GM12865 (cell line): ENCODE data around the gene BOK.

ENCODE experiments used
- DNase-seq: peaks from one replicate; pipeline ENCODE4 v3.0.0; 2010; ENCODE audit warnings: low read depth
- H3K4me3 ChIP-seq: 2 replicates; pipeline ENCODE4 v1.5.1; 2011; ENCODE audit warnings: mild to moderate bottlenecking, low read depth, low read length, control low read depth
- TF ChIP-seq, protein P1 (sequence below): IDR thresholded peaks from 2 replicates; pipeline ENCODE4 v1.5.1; 2011; ENCODE audit warnings: low read length, control low read depth, low read depth, inconsistent platforms; ENCODE audit not compliant: insufficient read depth; ENCODE audit errors: missing control alignments

BOK gene

GRCh38 chr2:241558532-241559322, at the start of gene BOK:
Gene BOK (plus strand): TSS chr2:241558745. CDS start chr2:241559484, 739 bp downstream.
- H3K4me3 ChIP-seq = peak within 1 kb of the TSS; percentile 58
- DNase-seq = no peak

DNA sequence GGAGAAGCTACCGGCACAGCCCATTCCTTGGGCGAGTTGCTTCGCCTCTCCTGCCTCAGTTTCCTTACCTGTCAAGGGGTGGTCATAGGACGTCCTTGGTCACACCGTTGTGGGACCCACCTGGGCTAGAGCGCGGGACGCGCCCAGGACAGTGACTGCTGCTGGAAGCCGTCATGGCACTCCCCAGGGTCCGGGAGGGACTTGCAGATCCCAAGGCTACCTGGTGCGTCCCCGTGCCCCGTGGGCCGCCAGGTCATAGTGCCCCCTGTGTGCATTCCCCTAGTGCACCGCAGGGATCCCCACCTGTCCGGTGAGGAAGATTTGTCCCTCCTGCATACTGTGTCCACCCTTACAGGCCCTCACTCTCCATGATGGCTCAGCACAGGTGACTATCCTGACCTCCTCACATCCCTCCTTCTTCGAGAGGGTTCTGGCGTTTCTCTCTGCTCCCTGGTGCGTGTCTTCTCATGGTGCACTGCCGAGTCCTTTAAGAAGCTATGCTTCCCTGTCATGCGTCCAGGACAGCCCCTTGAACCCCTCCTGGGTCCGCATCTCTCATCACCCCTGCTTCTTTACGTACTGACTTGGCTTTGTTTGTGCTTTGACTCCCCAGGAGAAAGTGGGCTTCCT, 49.3 kb upstream of the BOK start:
- no peak for DNase-seq
- TF ChIP-seq, protein P1, sequence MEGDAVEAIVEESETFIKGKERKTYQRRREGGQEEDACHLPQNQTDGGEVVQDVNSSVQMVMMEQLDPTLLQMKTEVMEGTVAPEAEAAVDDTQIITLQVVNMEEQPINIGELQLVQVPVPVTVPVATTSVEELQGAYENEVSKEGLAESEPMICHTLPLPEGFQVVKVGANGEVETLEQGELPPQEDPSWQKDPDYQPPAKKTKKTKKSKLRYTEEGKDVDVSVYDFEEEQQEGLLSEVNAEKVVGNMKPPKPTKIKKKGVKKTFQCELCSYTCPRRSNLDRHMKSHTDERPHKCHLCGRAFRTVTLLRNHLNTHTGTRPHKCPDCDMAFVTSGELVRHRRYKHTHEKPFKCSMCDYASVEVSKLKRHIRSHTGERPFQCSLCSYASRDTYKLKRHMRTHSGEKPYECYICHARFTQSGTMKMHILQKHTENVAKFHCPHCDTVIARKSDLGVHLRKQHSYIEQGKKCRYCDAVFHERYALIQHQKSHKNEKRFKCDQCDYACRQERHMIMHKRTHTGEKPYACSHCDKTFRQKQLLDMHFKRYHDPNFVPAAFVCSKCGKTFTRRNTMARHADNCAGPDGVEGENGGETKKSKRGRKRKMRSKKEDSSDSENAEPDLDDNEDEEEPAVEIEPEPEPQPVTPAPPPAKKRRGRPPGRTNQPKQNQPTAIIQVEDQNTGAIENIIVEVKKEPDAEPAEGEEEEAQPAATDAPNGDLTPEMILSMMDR = no peak
- H3K4me3 ChIP-seq = peak overlapping the region; percentile 85

More at GRCh38 chr2:241558532-241559322, at the start of gene BOK:
- TF ChIP-seq, protein P1 = no peak

- no peak overlapping the region for H3K4me3 ChIP-seq
- DNase-seq = no peak
- TF ChIP-seq, protein P1 = no peak
These were observed 47.3 kb upstream of the BOK start for GRCh38 chr2:241511091-241511741.

GRCh38 chr2:241514553-241514952, 44.0 kb upstream of the BOK start:
- TF ChIP-seq, protein P1 = no peak
- DNase-seq = no peak
- H3K4me3 ChIP-seq = no peak overlapping the region

DNA sequence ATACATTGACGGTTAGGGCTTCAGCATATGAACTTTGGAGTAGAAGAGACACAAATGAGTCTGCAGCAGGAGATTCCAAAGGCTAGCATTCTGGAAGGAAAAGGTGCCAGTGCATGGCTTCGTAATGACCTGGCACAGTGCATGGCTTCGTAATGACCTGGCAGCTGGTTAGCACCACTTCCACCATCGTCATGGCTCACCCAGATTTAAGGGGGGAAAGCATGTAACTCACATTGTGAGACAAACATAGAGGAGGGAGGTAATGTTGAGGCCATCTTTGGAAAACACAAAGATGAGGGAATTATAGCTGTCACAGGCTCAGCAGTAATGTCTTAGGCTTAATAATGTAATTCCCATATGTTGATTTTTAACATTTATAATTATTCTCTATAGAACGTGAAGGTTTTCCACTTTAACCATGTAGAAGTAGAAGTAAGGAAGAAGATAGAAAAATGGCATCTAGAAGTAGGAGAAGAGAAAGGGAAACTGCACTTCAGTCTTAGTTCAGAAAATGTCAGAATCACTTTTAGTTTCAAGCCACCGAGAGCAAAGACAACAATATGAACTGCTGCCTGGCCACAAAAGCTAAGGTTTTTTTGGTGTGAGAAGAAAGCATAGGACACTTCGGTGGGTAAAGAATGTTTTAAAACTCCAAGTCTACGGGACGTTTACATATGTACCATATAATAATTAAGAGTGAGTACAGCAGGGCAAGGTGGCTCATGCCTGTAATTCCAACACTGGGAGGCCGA, 43.4 kb upstream of the BOK start:
- peak overlapping the region; percentile 38 for H3K4me3 ChIP-seq
- DNase-seq = peak; percentile 82
- TF ChIP-seq, protein P1 = no peak

GRCh38 chr2:241516520-241516965, 42.0 kb upstream of the BOK start:
- DNase-seq = no peak
- H3K4me3 ChIP-seq = no peak overlapping the region
- TF ChIP-seq, protein P1 = no peak
